NB4 (cell line): ENCODE measurements around the gene RPS5.

Source experiments
- DNase-seq: peaks from one replicate; pipeline ENCODE4 v3.0.0; 2010; ENCODE audit warnings: low read depth
- H3K4me3 ChIP-seq: one replicate; pipeline ENCODE4 v1.5.1; 2011; ENCODE audit warnings: mild to moderate bottlenecking, low read depth, low read length, moderate library complexity
- MYC ChIP-seq: IDR thresholded peaks from 2 replicates; pipeline ENCODE4 v1.6.1; 2011; ENCODE audit warnings: low read depth, low read length
- POLR2A ChIP-seq: IDR thresholded peaks from 2 replicates; pipeline ENCODE4 v1.6.1; 2011; ENCODE audit warnings: mild to moderate bottlenecking; ENCODE audit not compliant: insufficient read length; ENCODE audit errors: extremely low read depth
- TF ChIP-seq, protein P1 (sequence below): IDR thresholded peaks from one replicate; pipeline ENCODE4 v1.5.1; 2012; ENCODE audit warnings: low read depth, low read length
- TF ChIP-seq, protein P2 (sequence below): IDR thresholded peaks from 2 replicates; pipeline ENCODE4 v1.6.1; 2011; ENCODE audit warnings: low read depth, low read length

Gene RPS5

GRCh38 chr19:58352760-58353671 lies 34.1 kb upstream of the RPS5 start, which contains the start of gene A1BG:
Gene A1BG (minus strand): TSS chr19:58353492. CDS start chr19:58353437, 55 bp downstream.
- H3K4me3 ChIP-seq = no peak within 1 kb of the TSS
- TF ChIP-seq, protein P1, sequence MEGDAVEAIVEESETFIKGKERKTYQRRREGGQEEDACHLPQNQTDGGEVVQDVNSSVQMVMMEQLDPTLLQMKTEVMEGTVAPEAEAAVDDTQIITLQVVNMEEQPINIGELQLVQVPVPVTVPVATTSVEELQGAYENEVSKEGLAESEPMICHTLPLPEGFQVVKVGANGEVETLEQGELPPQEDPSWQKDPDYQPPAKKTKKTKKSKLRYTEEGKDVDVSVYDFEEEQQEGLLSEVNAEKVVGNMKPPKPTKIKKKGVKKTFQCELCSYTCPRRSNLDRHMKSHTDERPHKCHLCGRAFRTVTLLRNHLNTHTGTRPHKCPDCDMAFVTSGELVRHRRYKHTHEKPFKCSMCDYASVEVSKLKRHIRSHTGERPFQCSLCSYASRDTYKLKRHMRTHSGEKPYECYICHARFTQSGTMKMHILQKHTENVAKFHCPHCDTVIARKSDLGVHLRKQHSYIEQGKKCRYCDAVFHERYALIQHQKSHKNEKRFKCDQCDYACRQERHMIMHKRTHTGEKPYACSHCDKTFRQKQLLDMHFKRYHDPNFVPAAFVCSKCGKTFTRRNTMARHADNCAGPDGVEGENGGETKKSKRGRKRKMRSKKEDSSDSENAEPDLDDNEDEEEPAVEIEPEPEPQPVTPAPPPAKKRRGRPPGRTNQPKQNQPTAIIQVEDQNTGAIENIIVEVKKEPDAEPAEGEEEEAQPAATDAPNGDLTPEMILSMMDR = no peak
- no peak for TF ChIP-seq POLR2A
- TF ChIP-seq, protein P2, sequence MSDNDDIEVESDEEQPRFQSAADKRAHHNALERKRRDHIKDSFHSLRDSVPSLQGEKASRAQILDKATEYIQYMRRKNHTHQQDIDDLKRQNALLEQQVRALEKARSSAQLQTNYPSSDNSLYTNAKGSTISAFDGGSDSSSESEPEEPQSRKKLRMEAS = no peak
- TF ChIP-seq MYC = no peak

GRCh38 chr19:58353717-58354477 lies 33.2 kb upstream of the RPS5 start:
- TF ChIP-seq, protein P2 = no peak
- no peak for TF ChIP-seq MYC
- no peak for TF ChIP-seq POLR2A
- TF ChIP-seq, protein P1 = no peak
- no peak for DNase-seq
- no peak overlapping the region for H3K4me3 ChIP-seq

More at GRCh38 chr19:58352760-58353671, 34.1 kb upstream of the RPS5 start, which contains the start of gene A1BG:
- no peak for DNase-seq

GRCh38 chr19:58354478-58355030 lies 32.5 kb upstream of the RPS5 start:
- DNase-seq = no peak
- H3K4me3 ChIP-seq = no peak overlapping the region
- TF ChIP-seq, protein P1 = no peak

- TF ChIP-seq, protein P1 = no peak
- TF ChIP-seq POLR2A = no peak
- no peak for TF ChIP-seq MYC
- TF ChIP-seq, protein P2 = no peak
- H3K4me3 ChIP-seq = no peak overlapping the region
- no peak for DNase-seq
These were observed 31.8 kb upstream of the RPS5 start for GRCh38 chr19:58355215-58355796.

DNA sequence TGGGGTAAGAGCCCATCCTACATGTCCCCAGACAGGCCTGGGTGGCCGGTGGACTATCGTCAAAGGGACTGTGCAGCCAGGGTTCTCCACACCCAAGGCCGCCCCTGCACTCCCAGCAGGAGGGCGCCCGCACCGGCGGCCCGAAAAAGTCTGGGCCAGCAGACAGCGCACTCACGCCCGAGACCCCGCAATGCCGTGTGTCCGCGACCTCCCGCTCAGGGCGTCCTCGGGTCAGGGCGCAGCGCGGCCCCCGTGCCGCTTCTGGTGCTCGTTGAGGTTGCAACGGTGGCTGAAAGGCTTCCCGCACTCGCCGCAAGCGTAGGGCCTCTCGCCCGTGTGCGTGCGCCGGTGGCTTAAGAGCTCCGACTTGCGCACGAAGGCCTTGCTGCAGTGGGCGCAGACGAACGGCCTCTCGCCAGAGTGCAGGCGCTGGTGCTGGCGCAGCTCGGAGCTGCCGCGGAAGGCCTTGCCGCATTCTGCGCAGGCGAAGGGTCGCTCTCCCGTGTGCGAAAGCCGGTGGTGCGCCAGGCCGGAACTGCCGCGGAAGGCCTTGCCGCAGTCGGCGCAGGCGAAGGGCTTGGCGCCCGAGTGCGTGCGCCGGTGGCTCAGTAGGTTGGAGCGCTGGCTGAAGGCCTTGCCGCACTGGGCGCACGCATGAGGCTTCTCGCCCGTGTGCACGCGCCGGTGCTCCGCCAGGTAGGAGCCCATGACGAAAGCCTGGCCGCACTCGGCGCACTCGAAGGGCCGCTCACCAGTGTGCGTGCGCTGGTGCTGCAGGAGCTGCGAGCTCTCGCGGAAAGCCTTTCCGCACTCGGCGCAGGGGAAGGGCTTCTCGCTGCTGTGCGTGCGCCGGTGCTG lies 30.9 kb upstream of the RPS5 start:
- DNase-seq = no peak
- no peak overlapping the region for H3K4me3 ChIP-seq
- TF ChIP-seq, protein P1 = no peak
- TF ChIP-seq, protein P2 = no peak
- TF ChIP-seq POLR2A (no peak), MYC (no peak)
